Measurements from ENCODE around the gene TBL2.
A peak's percentile ranks its signal among the peaks of the same experiment; 100 is the strongest.
"Not testable (repeated sequence)": the region's sequence is repeated elsewhere in the genome, so short reads cannot be mapped to it uniquely, and the experiment has no call there.

The TBL2 gene

GRCh38 chr7:73569042-73569608, 9.3 kb downstream of the TBL2 start:
- DNase-seq: no peak

- no peak for DNase-seq
Observed at GRCh38 chr7:73567846-73568685, 10.3 kb downstream of the TBL2 start.

- no peak for DNase-seq
Observed at GRCh38 chr7:73567140-73567539, 11.2 kb downstream of the TBL2 start.

- DNase-seq: not testable (repeated sequence)
Observed at GRCh38 chr7:73566431-73566830, 11.9 kb downstream of the TBL2 start.

GRCh38 chr7:73565675-73566340, 12.6 kb downstream of the TBL2 start:
- no peak for DNase-seq

- no peak for DNase-seq
Observed at GRCh38 chr7:73560109-73560835, 18.1 kb downstream of the TBL2 start.

GRCh38 chr7:73557397-73558257, 20.8 kb downstream of the TBL2 start, which contains the start of gene BCL7B:
BCL7B (minus strand) TSS chr7:73557690; CDS start chr7:73557578, 112 bp downstream.
- peak; percentile 24 for DNase-seq

- DNase-seq: peak; percentile 60
Observed at GRCh38 chr7:73557108-73557396, 21.3 kb downstream of the TBL2 start.

GRCh38 chr7:73556208-73557107, 21.9 kb downstream of the TBL2 start:
- no peak for DNase-seq

GRCh38 chr7:73555411-73555982, 22.9 kb downstream of the TBL2 start:
- DNase-seq: no peak

GRCh38 chr7:73550093-73550492, 28.3 kb downstream of the TBL2 start:
- not testable (repeated sequence) for DNase-seq

GRCh38 chr7:73549176-73549575, 29.2 kb downstream of the TBL2 start:
- DNase-seq: no peak

GRCh38 chr7:73547841-73548240, 30.5 kb downstream of the TBL2 start:
- DNase-seq: no peak

- no peak for DNase-seq
Observed at GRCh38 chr7:73544678-73545077, 33.7 kb downstream of the TBL2 start.

- DNase-seq: no peak
Observed at GRCh38 chr7:73541722-73542121, 36.7 kb downstream of the TBL2 start.

- no peak for DNase-seq
Observed at GRCh38 chr7:73539709-73540108, 38.7 kb downstream of the TBL2 start.

- DNase-seq: not testable (repeated sequence)
Observed at GRCh38 chr7:73538510-73538909, 39.9 kb downstream of the TBL2 start.

GRCh38 chr7:73537051-73537450, 41.3 kb downstream of the TBL2 start:
- no peak for DNase-seq

GRCh38 chr7:73536479-73536878, 41.9 kb downstream of the TBL2 start:
- no peak for DNase-seq

- DNase-seq: not testable (repeated sequence)
Observed at GRCh38 chr7:73535918-73536317, 42.5 kb downstream of the TBL2 start.

- no peak for DNase-seq
Observed at GRCh38 chr7:73533742-73534141, 44.6 kb downstream of the TBL2 start.
